GM12874 (cell line): ENCODE data around the gene ABCF1.

ENCODE experiments used
- TF ChIP-seq, protein P1 (sequence below): IDR thresholded peaks from 2 replicates; pipeline ENCODE4 v1.5.1; 2011; ENCODE audit warnings: low read depth, mild to moderate bottlenecking, control low read depth, low read length, moderate library complexity; ENCODE audit not compliant: insufficient read depth

The ABCF1 gene

DNA sequence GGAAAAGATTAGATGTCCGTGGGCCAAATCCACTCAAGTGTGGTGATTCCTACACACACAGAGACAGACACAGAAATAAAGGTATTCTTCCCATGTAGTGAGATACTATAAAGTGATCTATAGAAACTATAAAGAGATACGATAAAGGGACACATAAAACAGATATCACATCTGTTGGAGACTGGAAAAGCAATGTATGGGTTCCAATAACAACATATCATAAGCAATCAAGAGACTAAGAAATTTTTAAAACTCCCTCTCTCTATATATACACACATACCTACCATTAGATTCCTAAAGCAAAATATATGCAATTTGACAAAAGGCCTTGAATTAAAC is 40.6 kb downstream of the ABCF1 start:
- TF ChIP-seq, protein P1, sequence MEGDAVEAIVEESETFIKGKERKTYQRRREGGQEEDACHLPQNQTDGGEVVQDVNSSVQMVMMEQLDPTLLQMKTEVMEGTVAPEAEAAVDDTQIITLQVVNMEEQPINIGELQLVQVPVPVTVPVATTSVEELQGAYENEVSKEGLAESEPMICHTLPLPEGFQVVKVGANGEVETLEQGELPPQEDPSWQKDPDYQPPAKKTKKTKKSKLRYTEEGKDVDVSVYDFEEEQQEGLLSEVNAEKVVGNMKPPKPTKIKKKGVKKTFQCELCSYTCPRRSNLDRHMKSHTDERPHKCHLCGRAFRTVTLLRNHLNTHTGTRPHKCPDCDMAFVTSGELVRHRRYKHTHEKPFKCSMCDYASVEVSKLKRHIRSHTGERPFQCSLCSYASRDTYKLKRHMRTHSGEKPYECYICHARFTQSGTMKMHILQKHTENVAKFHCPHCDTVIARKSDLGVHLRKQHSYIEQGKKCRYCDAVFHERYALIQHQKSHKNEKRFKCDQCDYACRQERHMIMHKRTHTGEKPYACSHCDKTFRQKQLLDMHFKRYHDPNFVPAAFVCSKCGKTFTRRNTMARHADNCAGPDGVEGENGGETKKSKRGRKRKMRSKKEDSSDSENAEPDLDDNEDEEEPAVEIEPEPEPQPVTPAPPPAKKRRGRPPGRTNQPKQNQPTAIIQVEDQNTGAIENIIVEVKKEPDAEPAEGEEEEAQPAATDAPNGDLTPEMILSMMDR, result no peak

- TF ChIP-seq, protein P1, result no peak
Observed at GRCh38 chr6:30612213-30612612, 41.0 kb downstream of the ABCF1 start.

DNA sequence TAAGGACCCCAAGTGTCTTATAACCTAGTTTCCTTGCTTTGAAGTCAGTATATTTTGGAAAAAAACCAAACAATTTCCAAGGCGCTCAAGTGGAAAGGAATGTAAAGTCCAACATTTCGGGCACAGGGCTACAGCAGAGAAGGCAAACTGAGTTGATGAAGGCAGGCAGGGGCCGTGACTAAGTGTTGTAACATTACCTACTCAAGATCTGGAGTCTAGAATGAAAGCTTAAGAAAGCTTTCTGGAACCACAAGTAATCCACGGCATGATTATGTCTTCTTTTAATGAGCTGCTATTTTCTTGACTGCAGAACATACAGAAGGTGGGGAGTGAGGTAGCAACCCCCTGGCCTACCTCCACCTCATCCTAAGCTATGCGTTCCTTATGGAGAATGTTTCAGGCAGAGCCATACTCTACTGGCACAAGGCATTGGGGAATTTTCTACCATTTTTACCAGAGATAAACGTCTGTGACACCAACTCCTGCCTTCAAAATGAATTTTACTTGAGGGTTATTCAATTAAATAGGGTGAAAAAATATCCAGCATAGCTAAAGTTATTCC is 41.5 kb downstream of the ABCF1 start:
- TF ChIP-seq, protein P1, result no peak

DNA sequence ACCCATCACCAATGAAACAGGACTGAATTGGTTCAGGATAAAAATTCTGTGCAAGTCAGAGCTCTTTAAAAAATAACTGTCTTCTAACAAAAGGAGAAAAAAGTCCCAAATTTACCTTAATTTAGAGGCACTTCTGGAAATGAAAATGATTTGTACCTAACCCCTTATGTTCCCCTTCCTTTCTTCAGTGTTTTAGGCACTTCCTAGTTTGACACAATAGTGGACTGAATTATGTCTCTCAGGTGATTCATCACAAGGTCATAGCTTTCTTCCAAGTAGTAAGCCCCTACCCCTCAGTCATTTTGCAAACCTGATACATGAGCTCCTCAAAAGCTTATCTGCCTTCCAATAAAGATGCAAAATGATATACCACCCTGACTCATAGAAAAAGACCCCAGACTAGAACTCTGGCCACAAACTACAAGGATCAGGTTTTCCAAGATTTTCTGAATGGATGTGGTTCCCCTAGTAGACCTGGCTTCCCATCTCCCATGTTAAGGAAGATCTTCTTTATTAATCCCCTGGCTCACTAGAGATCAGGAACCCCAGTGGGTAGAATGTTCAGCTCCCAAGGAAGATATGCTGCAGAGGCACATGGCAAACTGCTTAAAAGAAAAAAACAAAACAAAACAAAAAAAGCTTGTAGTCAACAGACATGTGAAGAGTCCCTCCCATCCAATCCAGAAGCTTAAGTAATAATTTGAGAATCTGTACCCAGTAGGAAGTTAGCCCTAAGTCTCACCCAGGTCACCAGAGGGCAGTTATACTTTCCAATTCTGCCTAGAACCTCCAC is 42.2 kb downstream of the ABCF1 start:
- TF ChIP-seq, protein P1, result no peak

- TF ChIP-seq, protein P1, result no peak
Observed at GRCh38 chr6:30614044-30614842, 43.0 kb downstream of the ABCF1 start.

DNA sequence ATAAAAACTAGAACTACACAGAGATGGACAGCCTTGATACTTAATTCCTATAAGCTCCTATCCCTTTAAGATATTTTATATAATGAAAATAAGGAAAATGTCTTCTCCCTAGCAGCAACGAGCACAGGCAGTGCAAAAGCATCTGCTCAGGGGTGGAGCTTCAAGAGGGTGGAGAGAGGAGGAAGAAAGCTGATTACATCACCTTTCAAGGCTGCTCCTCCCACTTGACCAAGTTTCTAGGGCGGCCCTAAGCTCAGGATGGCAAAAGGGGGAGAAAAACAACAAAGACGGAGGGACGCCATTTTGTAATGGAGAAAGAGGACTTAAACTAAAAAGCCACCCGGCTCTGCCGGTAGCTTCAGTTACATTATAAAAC is 43.6 kb downstream of the ABCF1 start:
- TF ChIP-seq, protein P1, result no peak

- TF ChIP-seq, protein P1, result no peak
Observed at GRCh38 chr6:30615219-30615957, 44.1 kb downstream of the ABCF1 start.
